Gastroesophageal sphincter (tissue), 3 donors: Measurements from ENCODE around the gene HDAC4.

Source experiments
- CTCF ChIP-seq, 4 experiments: fragments of 200-600 bp in 2 of 4; fragments of 450-650 bp in 2 of 4; sonication (generic) in 1 of 4; IDR thresholded peaks; one replicate each; pipeline ENCODE4 v1.5.1; 2017 to 2019; ENCODE audit warnings: antibody characterized with exemption in 4 of 4, mild to moderate bottlenecking in 2 of 4, moderate library complexity in 2 of 4
- POLR2A ChIP-seq, 2 donors: fragments of 450-650 bp; IDR thresholded peaks; one replicate each; pipeline ENCODE4 v1.6.1; 2017; ENCODE audit warnings: antibody characterized with exemption in 2 of 2, mild to moderate bottlenecking in 2 of 2, moderate library complexity in 1 of 2

- TF ChIP-seq CTCF (IDR thresholded peaks at IDR 0.05) (no peak), POLR2A (IDR thresholded peaks at IDR 0.05) (no peak)
Observed at GRCh38 chr2:239285071-239285931, 115.5 kb downstream of the HDAC4 start.
